SK-N-SH (cell line): ENCODE measurements around the gene ROR2.

Experiments used
- CHD2 ChIP-seq: fragments of 150-350 bp; IDR thresholded peaks from 2 replicates; pipeline ENCODE4 v1.6.1; 2018; ENCODE audit warnings: low read length; ENCODE audit not compliant: partially characterized antibody
- CTCF ChIP-seq: fragments of 200-600 bp; sonication (generic); IDR thresholded peaks from 2 replicates; pipeline ENCODE4 v1.6.1; 2017; ENCODE audit warnings: antibody characterized with exemption, mild to moderate bottlenecking, moderate library complexity
- GATA2 ChIP-seq: sonication (generic); formaldehyde crosslinking; IDR thresholded peaks from 2 replicates; pipeline ENCODE4 v1.5.0; 2020; ENCODE audit warnings: mild to moderate bottlenecking, missing genetic modification reagents
- JUND ChIP-seq: IDR thresholded peaks from 2 replicates; pipeline ENCODE4 v1.4.0; 2012
- MXI1 ChIP-seq: IDR thresholded peaks from 2 replicates; pipeline ENCODE4 v1.6.1; 2012; ENCODE audit warnings: mild to moderate bottlenecking, low read depth, low read length, improper control_type of control experiment
- POLR2AphosphoS5 ChIP-seq: IDR thresholded peaks from 2 replicates; pipeline ENCODE4 v1.6.1; 2012; ENCODE audit warnings: low read depth, low read length
- RCOR1 ChIP-seq: fragments of 150-350 bp; IDR thresholded peaks from 2 replicates; pipeline ENCODE4 v1.6.1; 2017; ENCODE audit warnings: antibody characterized with exemption, low read length
- RFX5 ChIP-seq: IDR thresholded peaks from 2 replicates; pipeline ENCODE4 v1.6.1; 2012; ENCODE audit warnings: mild to moderate bottlenecking, improper control_type of control experiment, low read length

- TF ChIP-seq RFX5 (no peak), CTCF (no peak), GATA2 (no peak), JUND (no peak), MXI1 (no peak), POLR2AphosphoS5 (no peak), RCOR1 (no peak), CHD2 (no peak)
Observed at GRCh38 chr9:91972711-91973110, 22.7 kb upstream of the ROR2 start.
